Measurements from ENCODE around the gene SETD2.
"Not testable (repeated sequence)": the region's sequence is repeated elsewhere in the genome, so short reads cannot be mapped to it uniquely, and the experiment has no call there.

The SETD2 gene

DNA sequence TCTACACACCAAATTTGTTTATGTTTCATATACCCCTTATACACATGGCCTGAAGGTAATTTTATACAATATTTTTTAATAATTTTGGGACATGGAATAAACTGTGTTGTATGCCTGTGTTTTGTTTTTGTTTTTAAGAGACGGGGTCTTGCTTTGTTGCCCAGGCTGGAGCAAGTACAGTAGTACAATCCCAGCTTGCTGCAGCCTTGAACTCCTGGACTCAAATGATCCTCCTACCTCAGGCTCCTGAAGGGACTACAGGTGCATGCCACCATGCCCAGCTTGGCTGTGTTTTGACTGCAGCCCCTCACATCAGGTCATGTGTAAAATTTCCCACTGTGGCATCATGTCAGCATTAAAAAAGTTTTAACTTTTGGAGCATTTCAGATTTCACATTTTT, 18.6 kb downstream of the SETD2 start:
- DNase-seq = no peak

DNA sequence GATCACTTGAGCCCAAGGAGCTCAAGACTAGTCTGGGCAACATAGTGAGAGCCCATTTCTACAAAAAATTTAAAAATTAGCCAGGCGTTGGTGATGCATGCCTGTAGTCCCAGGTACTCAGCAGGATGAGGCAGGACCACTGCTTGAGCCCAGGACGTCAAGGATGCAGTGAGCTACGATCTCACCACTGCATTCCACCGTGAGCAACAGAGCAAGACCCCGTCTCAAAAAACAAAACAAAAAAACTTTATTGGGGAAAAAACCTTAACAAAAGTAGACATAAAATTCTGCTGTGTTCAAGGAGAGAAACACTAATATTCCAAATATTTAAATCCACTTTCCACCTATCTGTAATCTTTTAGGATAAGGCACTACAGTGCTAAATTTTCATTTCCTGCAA, 20.8 kb downstream of the SETD2 start:
- DNase-seq = no peak

DNA sequence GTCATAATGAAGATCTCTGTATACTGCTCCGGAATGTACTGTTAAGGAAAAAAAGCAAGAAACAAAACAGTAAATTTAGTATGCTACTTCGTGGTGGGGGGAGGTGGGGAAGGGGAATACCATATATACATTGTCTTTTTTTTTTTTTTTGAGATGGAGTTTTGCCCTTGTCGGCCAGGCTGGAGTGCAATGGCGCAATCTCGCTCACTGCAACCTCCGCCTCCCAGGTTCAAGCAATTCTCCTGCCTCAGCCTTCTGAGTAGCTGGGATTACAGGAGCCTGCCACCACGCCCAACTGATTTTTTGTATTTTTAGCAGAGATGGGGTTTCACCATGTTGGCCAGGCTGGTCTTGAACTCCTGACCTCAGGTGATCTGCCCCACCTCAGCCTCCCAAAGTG, 21.4 kb downstream of the SETD2 start:
- DNase-seq = not testable (repeated sequence)

DNA sequence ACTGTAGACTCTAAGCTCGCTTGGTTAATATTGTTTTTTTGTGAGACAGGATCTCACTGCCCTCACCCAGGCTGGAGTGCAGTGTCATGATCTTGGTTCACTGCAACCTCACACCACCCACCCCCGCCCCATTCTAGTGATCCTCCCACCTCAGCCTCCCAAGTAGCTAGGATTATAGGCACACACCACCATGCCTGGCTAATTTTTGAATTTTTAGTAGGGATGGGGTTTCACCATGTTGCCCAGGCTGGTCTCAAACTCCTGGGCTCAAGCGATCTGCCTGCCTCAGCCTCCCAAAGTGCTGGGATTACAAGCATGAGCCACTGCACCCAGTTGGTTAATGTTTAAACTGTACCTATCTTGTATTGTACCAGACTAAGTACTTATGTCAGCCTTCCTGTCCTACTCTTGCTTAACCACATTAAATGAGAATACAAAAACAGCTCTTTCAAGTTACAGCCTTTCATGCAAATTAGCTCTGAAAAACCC, 22.9 kb downstream of the SETD2 start:
- DNase-seq = peak in 1 of 2 donors; percentile 22

DNA sequence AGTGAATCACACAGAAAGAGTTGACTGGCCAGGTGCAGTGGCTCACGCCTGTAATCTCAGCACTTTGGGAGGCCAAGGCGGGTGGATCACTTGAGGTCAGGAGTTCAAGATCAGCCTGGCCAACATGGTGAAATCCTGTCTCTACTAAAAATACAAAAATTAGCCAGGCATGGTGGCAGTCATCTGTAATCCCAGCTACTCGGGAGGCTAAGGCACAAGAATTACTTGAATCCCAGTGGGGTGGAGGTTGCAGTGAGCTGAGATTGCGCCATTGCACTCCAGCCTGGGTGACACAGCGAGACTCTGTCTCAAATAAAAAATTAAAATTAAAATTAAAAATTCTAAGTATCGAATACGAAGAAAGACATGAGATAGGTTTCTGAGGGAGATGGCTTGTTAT, 23.4 kb downstream of the SETD2 start:
- DNase-seq = not testable (repeated sequence)

GRCh38 chr3:47134311-47134710, 29.6 kb downstream of the SETD2 start:
- no peak for DNase-seq

GRCh38 chr3:47133641-47134040, 30.3 kb downstream of the SETD2 start:
- DNase-seq = no peak

GRCh38 chr3:47130557-47130956, 33.4 kb downstream of the SETD2 start:
- no peak for DNase-seq

DNA sequence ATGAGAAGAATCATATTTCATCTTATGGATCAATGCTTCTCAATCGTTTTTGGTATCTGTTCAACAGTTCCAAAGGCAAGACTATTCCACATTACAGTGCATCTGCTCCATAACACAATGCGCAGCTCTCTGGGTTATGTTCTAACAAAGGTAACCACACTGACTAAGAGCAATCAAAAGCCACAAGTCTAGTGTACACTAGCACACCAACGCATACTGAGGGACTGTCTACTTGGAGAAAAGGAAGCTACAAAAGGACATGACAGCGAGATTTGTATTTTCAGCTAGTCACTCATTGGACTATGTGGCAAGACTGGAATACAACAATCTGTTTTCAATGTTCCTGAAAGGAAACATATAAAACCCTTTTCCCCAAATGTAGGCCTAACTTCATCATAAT, 35.8 kb downstream of the SETD2 start:
- DNase-seq = no peak

DNA sequence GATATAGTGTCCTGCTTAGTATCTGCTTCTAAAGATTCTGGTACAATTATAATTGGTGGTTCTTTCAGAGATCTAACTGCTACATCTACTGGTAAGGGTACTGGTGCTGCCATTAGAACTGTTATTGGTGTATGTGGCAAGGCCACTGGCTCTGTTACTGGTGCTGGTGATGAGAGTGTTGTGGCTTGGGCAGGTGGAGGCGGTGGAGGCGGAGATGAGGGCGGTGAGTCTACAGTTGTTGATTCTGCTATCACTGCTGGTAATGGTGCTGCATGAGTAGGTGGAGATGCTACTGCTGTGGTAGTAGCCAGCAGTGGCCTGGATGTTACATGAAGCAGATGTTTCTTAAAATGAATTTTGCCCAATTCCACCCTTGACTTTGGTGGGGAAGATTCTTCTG, 40.1 kb downstream of the SETD2 start:
- DNase-seq = no peak

DNA sequence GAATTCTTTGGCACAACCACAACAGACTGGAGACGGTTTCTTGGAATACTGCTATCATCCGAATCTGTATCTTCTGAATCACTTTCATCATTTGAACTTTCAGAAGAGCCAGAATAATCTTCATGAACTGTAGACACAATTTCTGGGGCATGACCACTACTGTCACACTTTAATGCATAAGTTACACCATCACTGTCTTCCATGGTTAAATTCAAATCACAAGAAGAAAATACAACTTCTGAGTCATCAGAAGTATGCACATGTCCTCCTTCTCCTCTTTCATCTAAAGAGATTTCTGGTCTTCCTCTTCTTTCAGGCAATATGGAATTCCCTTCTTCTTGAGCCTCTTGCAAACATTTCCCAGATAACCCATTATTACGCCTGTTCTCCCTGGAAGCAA, 42.5 kb downstream of the SETD2 start:
- no peak for DNase-seq

DNA sequence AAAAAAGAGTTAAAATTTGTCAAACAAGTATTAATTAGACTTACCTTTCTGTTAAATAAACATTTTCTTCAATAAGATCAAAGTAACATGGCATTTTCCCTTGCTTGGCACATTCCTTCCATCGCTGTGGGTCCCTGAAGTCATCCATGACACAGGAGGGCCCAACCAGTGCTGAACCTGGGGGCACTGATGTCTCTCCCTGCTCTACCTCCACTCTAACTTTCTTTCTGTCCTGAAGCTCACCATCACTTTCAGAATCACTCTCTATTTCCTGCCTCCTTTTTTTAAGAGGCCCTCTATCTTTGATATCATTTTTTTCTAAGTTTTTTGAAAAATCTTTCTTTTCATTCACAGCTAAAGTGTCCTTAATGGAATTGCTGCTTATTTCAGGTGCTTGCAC, 43.8 kb downstream of the SETD2 start:
- no peak for DNase-seq

DNA sequence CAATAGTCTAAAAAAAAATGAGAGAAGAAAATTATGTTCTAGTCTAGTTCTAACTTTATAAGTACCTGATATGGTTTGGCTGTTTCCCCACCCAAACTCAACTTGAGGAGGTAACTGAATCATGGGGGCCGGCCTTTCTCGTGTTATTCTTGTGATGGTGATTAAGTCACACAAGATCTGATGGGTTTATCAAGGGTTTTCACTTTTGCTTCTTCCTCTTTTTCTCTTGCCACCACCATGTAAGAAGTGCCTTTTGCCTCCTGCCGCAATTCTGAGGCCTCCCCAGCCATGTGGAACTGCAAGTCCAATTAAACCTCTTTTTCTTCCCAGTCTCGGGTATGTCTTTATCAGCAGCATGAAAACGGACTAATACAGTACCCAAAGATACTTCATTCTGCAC, 44.5 kb downstream of the SETD2 start:
- not testable (repeated sequence) for DNase-seq

DNA sequence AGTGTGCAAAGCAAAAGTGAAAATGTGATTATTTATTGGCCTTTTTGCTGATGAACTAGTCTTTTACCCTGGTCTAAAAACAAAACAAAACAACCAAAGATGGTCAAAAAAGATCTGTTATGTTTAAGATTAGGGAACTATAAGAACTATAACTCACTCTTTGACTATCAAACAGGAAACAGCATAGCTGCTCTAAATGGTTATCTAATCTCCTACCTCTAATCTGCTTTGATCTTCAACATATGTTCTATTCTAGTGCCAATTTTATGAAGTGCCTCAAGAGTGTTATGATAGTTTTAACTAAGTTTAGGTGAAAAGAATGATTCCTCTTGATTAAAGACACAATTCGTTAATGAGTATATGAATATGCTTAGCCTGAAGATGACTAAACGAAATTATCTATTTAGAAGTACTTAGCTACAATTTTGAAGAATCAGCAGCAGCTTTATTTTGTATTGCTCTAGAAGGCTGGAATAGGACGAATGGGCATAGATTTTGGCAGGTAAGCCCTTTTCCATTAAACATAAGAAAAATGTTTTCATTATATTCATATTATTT, 46.0 kb downstream of the SETD2 start:
- no peak for DNase-seq

GRCh38 chr3:47115524-47115923, 48.4 kb downstream of the SETD2 start:
- not testable (repeated sequence) for DNase-seq

DNA sequence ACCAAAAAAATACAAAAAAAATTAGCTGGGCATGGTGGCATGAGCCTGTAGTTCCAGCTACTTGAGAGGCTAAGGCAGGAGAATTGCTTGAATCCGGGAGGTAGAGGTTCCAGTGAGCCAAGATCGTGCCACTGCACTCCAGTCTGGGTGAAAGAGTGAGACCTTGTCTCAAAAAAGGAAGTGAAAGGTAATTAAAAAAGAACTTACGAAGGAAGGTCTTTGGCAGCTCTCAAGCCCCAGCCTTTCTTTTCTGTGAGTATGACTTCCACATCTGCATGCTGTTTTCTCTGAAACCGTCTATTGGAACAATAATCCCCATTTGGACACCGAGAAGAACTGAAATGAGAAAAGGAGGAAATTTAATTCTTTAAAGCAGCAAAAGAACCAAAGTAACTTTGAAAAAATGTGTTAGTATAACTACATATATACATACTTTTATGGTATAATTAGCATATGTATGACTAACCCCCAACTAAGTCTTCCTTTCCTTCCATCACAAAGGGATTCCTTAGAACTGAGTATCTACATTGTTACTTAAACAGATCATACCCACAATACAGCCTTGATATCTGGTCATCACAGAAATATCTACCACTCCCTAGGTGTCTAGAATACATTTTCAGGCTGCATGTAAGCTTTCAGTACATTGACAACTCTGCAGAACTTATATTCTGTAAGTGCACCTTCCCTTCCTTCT, 50.1 kb downstream of the SETD2 start:
- no peak for DNase-seq

DNA sequence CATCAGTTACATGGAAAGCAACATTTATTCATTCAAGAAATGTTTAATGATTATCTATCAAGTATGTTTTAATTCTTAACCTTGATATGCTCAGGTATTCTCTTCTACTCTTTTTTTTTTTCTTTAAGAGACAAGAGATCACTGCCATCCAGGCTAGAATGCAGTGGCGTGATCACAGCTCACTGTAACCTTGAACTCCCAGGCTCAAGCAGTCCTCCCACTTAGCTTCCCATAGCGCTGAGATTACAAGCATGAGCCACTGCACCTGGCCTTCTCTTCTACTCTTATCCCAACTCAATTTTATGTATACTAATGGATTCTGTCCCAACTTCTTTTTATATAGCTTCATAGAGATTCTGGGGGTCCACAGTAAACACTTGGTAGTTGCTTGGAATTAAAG, 50.9 kb downstream of the SETD2 start:
- DNase-seq = no peak

DNA sequence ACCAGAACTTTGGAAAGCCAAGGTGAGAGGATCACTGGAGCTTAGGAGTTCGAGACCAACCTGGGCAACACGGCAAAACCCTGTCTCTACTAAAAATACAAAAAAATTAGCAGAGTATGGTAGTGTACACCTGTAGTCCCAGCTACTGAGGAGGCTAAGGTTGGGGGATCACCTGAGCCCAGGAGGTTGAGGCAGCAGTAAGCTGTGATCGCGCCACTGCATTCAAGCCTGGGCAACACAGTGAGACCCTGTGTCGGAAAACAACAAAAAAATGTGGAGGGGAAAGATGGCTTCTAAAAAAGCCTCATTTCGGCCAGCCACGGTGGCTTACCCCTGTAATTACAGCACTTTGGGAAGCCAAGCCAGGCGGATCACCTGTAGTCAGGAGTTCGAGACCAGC, 54.5 kb downstream of the SETD2 start:
- no peak for DNase-seq

GRCh38 chr3:47108546-47108945, 55.4 kb downstream of the SETD2 start:
- no peak for DNase-seq

GRCh38 chr3:47104259-47104658, 59.7 kb downstream of the SETD2 start:
- no peak for DNase-seq

DNA sequence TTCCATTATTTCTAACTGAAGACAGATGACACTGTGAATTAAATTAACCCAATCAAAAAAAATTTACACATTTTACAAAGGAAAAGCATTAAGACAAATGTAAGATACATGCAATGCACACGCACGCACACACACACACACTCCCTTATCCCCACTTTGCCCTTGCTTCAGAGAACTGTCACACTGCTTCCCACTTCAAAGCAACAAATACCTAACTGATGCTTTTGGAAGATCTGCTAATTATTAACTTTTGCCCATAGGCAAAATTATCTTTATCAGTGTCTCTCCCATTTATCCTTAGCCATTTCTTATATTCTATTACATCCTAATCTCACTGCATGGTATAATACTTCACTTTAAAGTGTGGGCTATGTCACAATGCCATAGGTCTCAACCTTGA, 60.3 kb downstream of the SETD2 start:
- no peak for DNase-seq

- DNase-seq = no peak
These were observed 61.8 kb downstream of the SETD2 start for GRCh38 chr3:47102081-47102600.

DNA sequence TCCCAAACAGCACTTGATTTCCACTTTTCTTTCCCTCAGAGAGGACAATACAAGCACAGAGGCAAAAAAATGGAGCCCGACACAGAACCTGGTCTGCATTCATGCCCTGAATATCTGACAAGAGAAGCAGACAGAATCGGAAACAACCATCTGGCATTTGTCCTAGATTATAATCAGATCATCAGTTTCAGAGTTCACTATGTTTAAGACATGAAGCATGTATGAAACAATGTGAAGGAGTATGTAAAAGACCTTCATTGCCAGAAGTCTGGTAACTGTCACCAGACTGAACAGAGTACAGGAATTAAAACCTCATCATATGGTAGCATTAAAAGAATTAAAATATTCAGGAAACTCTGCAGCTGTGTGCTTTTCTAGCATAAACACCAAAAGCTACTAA, 65.0 kb downstream of the SETD2 start:
- DNase-seq = no peak

DNA sequence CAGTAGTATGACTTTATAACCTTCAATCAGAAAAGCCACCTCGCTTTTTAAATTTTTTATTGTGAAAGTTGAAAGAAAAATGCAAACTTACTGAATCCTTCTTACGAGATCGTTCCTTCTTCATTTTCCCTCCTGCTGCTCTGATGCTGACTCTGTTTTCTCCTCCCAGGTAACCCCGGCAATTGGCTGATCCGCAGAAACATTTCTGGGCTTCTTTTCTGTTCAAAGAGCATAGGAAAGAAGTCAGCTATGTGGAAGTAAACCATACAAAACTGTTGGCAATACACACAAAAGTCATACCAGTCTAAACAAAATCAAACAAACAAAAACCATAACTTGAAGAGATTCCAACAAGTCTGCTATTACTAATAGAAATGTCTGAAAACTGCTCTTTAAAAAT, 66.0 kb downstream of the SETD2 start:
- DNase-seq = no peak

GRCh38 chr3:47096959-47097358, 67.0 kb downstream of the SETD2 start:
- DNase-seq = no peak
